Esophagus squamous epithelium (tissue), 5 donors: Measurements from ENCODE around the gene ANKRD36. TPM values are rescaled to one million over a fixed set of nuclear protein-coding genes. Genes with fewer than 3 reads are reported as not detected.
A peak's percentile ranks its signal among the peaks of the same experiment; 100 is the strongest.
"Not testable (repeated sequence)": the region's sequence is repeated elsewhere in the genome, so short reads cannot be mapped to it uniquely, and the experiment has no call there.

Source experiments
- DNase-seq: peaks from one replicate; lab custom pipeline; 2025; lab: John Stamatoyannopoulos, UW
- H3K27ac ChIP-seq, 4 donors: fragments of 200-600 bp; sonication (generic); one replicate each; pipeline ENCODE4 v1.5.1; 2016 to 2019; ENCODE audit warnings: mild to moderate bottlenecking in 1 of 4
- H3K27me3 ChIP-seq, 4 donors: fragments of 200-600 bp; sonication (generic); 1 replicate in 3 of 4; 2 replicates in 1 of 4; pipeline versions ENCODE4 v1.5.1 to v1.6.0; 2017 to 2021; ENCODE audit warnings: antibody characterized with exemption in 1 of 4
- H3K36me3 ChIP-seq, 3 donors: fragments of 200-600 bp; sonication (generic); one replicate each; pipeline ENCODE4 v1.5.1; 2016 to 2019
- H3K4me1 ChIP-seq, 3 donors: fragments of 200-600 bp; sonication (generic); one replicate each; pipeline ENCODE4 v1.5.1; 2017 to 2019
- H3K4me3 ChIP-seq, 4 donors: fragments of 200-600 bp; sonication (generic); 1 replicate in 3 of 4; 2 replicates in 1 of 4; pipeline ENCODE4 v1.5.1; 2016 to 2019; ENCODE audit warnings: mild to moderate bottlenecking in 2 of 4, moderate library complexity in 1 of 4
- H3K9me3 ChIP-seq, 3 donors: fragments of 200-600 bp; sonication (generic); one replicate each; pipeline ENCODE4 v1.5.1; 2016 to 2019
- WGBS, 2 donors: methylation state at CpG; one replicate each; pipeline ENCODE4 v1.1.5; 2018; 5-methylcytosine and 5-hydroxymethylcytosine counted together
- intact Hi-C: fragments of 100-400 bp; cut with DNase I; formaldehyde crosslinking; loops from one replicate; pipeline ENCODE4 v1.15.0; 2022
- total RNA-seq, 4 donors: library from RNA; depleted of rRNA; stranded (reverse); fragments of >200 nt; gene quantifications; one replicate each; pipeline ENCODE4 v1.1.0, GENCODE V29; 2016
- TF ChIP-seq, protein P1 (sequence below), 6 experiments: fragments of 450-650 bp in 4 of 6; fragments of 200-600 bp in 2 of 6; sonication (generic) in 2 of 6; IDR thresholded peaks; one replicate each; pipeline ENCODE4 v1.5.1; 2016 to 2019; ENCODE audit warnings: antibody characterized with exemption in 6 of 6, mild to moderate bottlenecking in 4 of 6, moderate library complexity in 4 of 6
- donor health status: DM: yes; HTN: yes; CAD: no.

The ANKRD36 gene
- total RNA-seq, 4 donors from 2014 or later, result 4.7 to 25.7 (median 8.5) TPM

GRCh38 chr2:97111246-97111645 lies 1.7 kb upstream of the ANKRD36 start:
- intact Hi-C loops, result not testable (repeated sequence)

GRCh38 chr2:97112320-97113049 lies 468 bp upstream of the ANKRD36 start:
- 0% methylated on average over 12 to 18 of the region's 44 CpGs for WGBS, 2 donors
- H3K9me3 ChIP-seq, H3K27me3 ChIP-seq, H3K36me3 ChIP-seq, H3K4me1 ChIP-seq, intact Hi-C loops, DNase-seq: not testable (repeated sequence)
- peak overlapping the region; percentile 91 to 96 (median 94) for H3K27ac ChIP-seq
- peak overlapping the region; percentile 35 to 87 (median 70) for H3K4me3 ChIP-seq
- TF ChIP-seq, protein P1, sequence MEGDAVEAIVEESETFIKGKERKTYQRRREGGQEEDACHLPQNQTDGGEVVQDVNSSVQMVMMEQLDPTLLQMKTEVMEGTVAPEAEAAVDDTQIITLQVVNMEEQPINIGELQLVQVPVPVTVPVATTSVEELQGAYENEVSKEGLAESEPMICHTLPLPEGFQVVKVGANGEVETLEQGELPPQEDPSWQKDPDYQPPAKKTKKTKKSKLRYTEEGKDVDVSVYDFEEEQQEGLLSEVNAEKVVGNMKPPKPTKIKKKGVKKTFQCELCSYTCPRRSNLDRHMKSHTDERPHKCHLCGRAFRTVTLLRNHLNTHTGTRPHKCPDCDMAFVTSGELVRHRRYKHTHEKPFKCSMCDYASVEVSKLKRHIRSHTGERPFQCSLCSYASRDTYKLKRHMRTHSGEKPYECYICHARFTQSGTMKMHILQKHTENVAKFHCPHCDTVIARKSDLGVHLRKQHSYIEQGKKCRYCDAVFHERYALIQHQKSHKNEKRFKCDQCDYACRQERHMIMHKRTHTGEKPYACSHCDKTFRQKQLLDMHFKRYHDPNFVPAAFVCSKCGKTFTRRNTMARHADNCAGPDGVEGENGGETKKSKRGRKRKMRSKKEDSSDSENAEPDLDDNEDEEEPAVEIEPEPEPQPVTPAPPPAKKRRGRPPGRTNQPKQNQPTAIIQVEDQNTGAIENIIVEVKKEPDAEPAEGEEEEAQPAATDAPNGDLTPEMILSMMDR (IDR thresholded peaks at IDR 0.05), result peak; percentile 82 to 99 (median 97)

More at GRCh38 chr2:97111246-97111645, 1.7 kb upstream of the ANKRD36 start:
- H3K9me3 ChIP-seq, H3K27me3 ChIP-seq, H3K27ac ChIP-seq, DNase-seq, H3K4me1 ChIP-seq, H3K4me3 ChIP-seq, H3K36me3 ChIP-seq: not testable (repeated sequence)
- WGBS, 2 donors, result 72 to 80% methylated on average over 9 of the region's 9 CpGs

- H3K4me1 ChIP-seq, DNase-seq, intact Hi-C loops, H3K36me3 ChIP-seq, H3K9me3 ChIP-seq, H3K27me3 ChIP-seq: not testable (repeated sequence)
- peak overlapping the region; percentile 35 to 87 (median 70) for H3K4me3 ChIP-seq
- peak overlapping the region; percentile 91 to 96 (median 94) for H3K27ac ChIP-seq
- 1% methylated on average over 8 of the region's 18 CpGs; no CpG with 5 or more reads in 1 of the 2 donors for WGBS, 2 donors
Measured at GRCh38 chr2:97113882-97114255, 916 bp downstream of the ANKRD36 start.

DNA sequence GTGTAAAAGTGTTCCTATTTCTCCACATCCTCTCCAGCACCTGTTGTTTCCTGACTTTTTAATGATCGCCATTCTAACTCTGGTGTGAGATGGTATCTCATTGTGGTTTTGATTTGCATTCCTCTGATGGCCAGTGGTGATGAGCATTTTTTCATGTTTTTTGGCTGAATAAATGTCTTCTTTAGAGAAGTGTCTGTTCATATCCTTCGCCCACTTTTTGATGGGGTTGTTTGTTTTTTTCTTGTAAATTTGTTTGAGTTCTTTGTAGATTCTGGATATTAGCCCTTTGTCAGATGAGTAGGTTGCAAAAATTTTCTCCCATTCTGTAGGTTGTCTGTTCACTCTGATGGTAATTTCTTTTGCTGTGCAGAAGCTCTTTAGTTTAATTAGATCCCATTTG lies 16.1 kb downstream of the ANKRD36 start:
- H3K9me3 ChIP-seq, intact Hi-C loops, H3K27me3 ChIP-seq, H3K4me1 ChIP-seq, H3K4me3 ChIP-seq, DNase-seq, H3K27ac ChIP-seq: not testable (repeated sequence)
- WGBS, 2 donors, result 79 to 95% methylated on average over 2 of the region's 2 CpGs
- peaks cover 0 to 13% (median 0%) of the 10 kb centered on the region in 3 donors for H3K36me3 ChIP-seq

- H3K4me3 ChIP-seq, H3K27me3 ChIP-seq, intact Hi-C loops, H3K9me3 ChIP-seq, DNase-seq, H3K27ac ChIP-seq, H3K4me1 ChIP-seq: not testable (repeated sequence)
- 51 to 79% methylated on average over 3 of the region's 3 CpGs for WGBS, 2 donors
- H3K36me3 ChIP-seq, result peaks cover 0 to 38% (median 0%) of the 10 kb centered on the region in 3 donors
Measured at GRCh38 chr2:97144016-97144415, 31.1 kb downstream of the ANKRD36 start.

- peaks cover 0 to 36% (median 0%) of the 10 kb centered on the region in 3 donors for H3K36me3 ChIP-seq
- H3K4me1 ChIP-seq, H3K27ac ChIP-seq, DNase-seq, H3K9me3 ChIP-seq, H3K4me3 ChIP-seq, intact Hi-C loops, H3K27me3 ChIP-seq: not testable (repeated sequence)
- 53 to 72% methylated on average over 2 of the region's 3 CpGs for WGBS, 2 donors
Measured at GRCh38 chr2:97166548-97166947, 53.6 kb downstream of the ANKRD36 start.

DNA sequence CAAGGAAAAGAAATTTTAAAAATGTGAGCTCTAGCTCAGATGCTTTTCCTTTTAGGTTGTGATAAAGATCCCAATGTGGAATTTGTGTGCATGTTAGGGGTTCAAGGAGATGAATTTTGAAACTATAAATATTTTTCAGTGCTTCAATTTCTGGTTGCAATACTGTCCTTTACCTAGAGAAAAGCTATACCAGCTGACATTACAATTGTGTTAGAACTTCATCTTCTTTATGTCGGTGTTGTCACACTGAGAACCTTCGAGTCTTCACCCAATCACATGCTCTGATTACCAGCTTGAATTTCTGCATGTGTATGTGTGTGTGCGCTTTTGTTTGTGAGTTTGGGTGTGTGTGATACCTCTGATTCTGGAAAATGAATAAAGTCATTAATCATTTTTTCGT lies 55.0 kb downstream of the ANKRD36 start:
- H3K27me3 ChIP-seq, intact Hi-C loops, H3K27ac ChIP-seq, H3K4me1 ChIP-seq, DNase-seq, H3K4me3 ChIP-seq, H3K9me3 ChIP-seq: not testable (repeated sequence)
- WGBS, 2 donors, result 78 to 80% methylated on average over 4 of the region's 4 CpGs
- peaks cover 0 to 36% (median 0%) of the 10 kb centered on the region in 3 donors for H3K36me3 ChIP-seq

- H3K27me3 ChIP-seq, H3K4me3 ChIP-seq, H3K4me1 ChIP-seq, intact Hi-C loops, H3K9me3 ChIP-seq, H3K27ac ChIP-seq, DNase-seq: not testable (repeated sequence)
- peaks cover 0 to 32% (median 0%) of the 10 kb centered on the region in 3 donors for H3K36me3 ChIP-seq
- 70 to 82% methylated on average over 2 of the region's 2 CpGs for WGBS, 2 donors
Measured at GRCh38 chr2:97168583-97168982, 55.6 kb downstream of the ANKRD36 start.

GRCh38 chr2:97180391-97180790 lies 67.4 kb downstream of the ANKRD36 start:
- H3K27ac ChIP-seq, H3K27me3 ChIP-seq, H3K4me1 ChIP-seq, H3K9me3 ChIP-seq, intact Hi-C loops, DNase-seq, H3K4me3 ChIP-seq: not testable (repeated sequence)
- H3K36me3 ChIP-seq, result peaks cover 0 to 34% (median 0%) of the 10 kb centered on the region in 3 donors
- 45 to 54% methylated on average over 1 of the region's 1 CpG for WGBS, 2 donors

DNA sequence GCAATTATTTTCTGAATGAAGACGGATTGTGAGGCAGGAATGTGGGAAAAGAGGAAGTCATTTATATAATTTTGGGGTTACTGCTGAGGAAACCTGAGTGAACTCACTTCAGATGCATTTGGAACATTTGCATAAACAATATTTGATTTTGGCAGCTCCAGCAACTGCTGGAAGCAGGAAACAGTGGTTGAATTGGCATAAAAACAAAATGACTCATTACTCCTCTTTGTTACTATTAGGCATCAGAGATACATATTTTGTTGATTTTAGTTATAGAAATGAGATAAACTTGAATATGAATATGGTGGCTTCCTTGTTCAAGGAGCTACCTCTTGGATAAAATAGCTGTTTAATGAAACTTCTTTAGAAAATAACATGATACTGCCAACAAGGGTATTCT lies 82.4 kb downstream of the ANKRD36 start:
- Histone ChIP-seq H3K36me3 (peaks cover 0 to 61% (median 0%) of the 10 kb centered on the region in 3 donors), H3K4me1 (peaks cover 0 to 20% (median 0%) of the 10 kb centered on the region in 3 donors)
- H3K4me3 ChIP-seq, H3K9me3 ChIP-seq, H3K27ac ChIP-seq, H3K27me3 ChIP-seq, intact Hi-C loops, DNase-seq: not testable (repeated sequence)
- 0 to 58% methylated on average over 1 of the region's 1 CpG for WGBS, 2 donors

GRCh38 chr2:97197251-97197650 lies 84.3 kb downstream of the ANKRD36 start:
- intact Hi-C loops, H3K27me3 ChIP-seq, H3K4me3 ChIP-seq, H3K9me3 ChIP-seq, DNase-seq, H3K27ac ChIP-seq: not testable (repeated sequence)
- WGBS, 2 donors, result 49 to 64% methylated on average over 1 of the region's 1 CpG
- Histone ChIP-seq H3K4me1 (peaks cover 0 to 20% (median 0%) of the 10 kb centered on the region in 3 donors), H3K36me3 (peaks cover 0 to 68% (median 0%) of the 10 kb centered on the region in 3 donors)

DNA sequence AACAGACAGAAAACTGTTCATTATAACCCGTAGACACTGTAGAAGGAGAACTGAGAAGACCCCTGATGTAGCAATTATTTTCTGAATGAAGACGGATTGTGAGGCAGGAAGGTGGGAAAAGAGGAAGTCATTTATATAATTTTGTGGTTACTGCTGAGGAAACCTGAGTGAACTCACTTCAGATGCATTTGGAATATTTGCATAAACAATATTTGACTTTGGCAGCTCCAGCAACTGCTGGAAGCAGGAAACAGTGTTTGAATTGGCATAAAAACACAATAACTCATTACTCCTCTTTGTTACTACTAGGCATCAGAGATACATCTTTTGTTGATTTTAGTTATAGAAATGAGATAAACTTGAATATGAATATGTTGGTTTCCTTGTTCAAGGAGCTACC lies 87.9 kb downstream of the ANKRD36 start:
- H3K27me3 ChIP-seq, H3K4me3 ChIP-seq, H3K9me3 ChIP-seq, intact Hi-C loops, DNase-seq, H3K27ac ChIP-seq: not testable (repeated sequence)
- peaks cover 0 to 11% (median 0%) of the 10 kb centered on the region in 3 donors for H3K4me1 ChIP-seq
- WGBS, 2 donors, result 51 to 68% methylated on average over 2 of the region's 2 CpGs
- peaks cover 0 to 65% (median 0%) of the 10 kb centered on the region in 3 donors for H3K36me3 ChIP-seq
